H9 (cell line): ENCODE measurements around the gene KIF5C. TPM values are rescaled to one million over a fixed set of nuclear protein-coding genes. Genes with fewer than 3 reads are reported as not detected.

ENCODE experiments used
- DNase-seq: peaks from one replicate; pipeline ENCODE4 v3.0.0-alpha.2; 2017
- H2AFZ ChIP-seq: one replicate; pipeline ENCODE4 v1.6.1; 2013; ENCODE audit warnings: mild to moderate bottlenecking, low read length, control low read depth, moderate library complexity
- H2AK5ac ChIP-seq: 2 replicates; pipeline ENCODE4 v1.6.1; 2013; ENCODE audit warnings: low read length, control low read depth, mixed read lengths; ENCODE audit not compliant: insufficient read length
- H2BK120ac ChIP-seq: one replicate; pipeline ENCODE4 v1.6.1; 2013; ENCODE audit warnings: low read depth, mild to moderate bottlenecking, low read length, control low read depth, inconsistent platforms; ENCODE audit not compliant: poor library complexity, severe bottlenecking
- H2BK12ac ChIP-seq: 2 replicates; pipeline ENCODE4 v1.6.1; 2013; ENCODE audit warnings: low read length, control low read depth, mixed read lengths, low read depth; ENCODE audit not compliant: insufficient read length
- H2BK15ac ChIP-seq: 2 replicates; pipeline ENCODE4 v1.6.1; 2013; ENCODE audit warnings: low read depth, low read length, control low read depth
- H2BK20ac ChIP-seq: one replicate; pipeline ENCODE4 v1.6.1; 2013; ENCODE audit warnings: low read depth, mild to moderate bottlenecking, low read length, control low read depth, inconsistent platforms; ENCODE audit not compliant: poor library complexity, severe bottlenecking
- H2BK5ac ChIP-seq: 2 replicates; pipeline ENCODE4 v1.6.1; 2013; ENCODE audit warnings: low read length, control low read depth, mixed read lengths; ENCODE audit not compliant: insufficient read length
- H3K14ac ChIP-seq: 2 replicates; pipeline ENCODE4 v1.6.1; 2013; ENCODE audit warnings: low read length, control low read depth; ENCODE audit not compliant: insufficient read depth
- H3K18ac ChIP-seq: 2 replicates; pipeline ENCODE4 v1.6.1; 2013; ENCODE audit warnings: low read depth, mild to moderate bottlenecking, mixed read lengths, low read length, control low read depth; ENCODE audit not compliant: insufficient read length
- H3K23ac ChIP-seq: 2 replicates; pipeline ENCODE4 v1.6.1; 2013; ENCODE audit warnings: low read length, control low read depth, mixed read lengths, low read depth; ENCODE audit not compliant: insufficient read length
- H3K23me2 ChIP-seq: 2 replicates; pipeline ENCODE4 v1.6.1; 2013; ENCODE audit warnings: low read depth, mild to moderate bottlenecking, mixed read lengths, low read length, control low read depth; ENCODE audit not compliant: insufficient read length, poor library complexity, severe bottlenecking
- H3K27ac ChIP-seq: 2 replicates; pipeline ENCODE4 v1.5.1; 2013; ENCODE audit warnings: low read length, control low read depth, mixed read lengths, low read depth; ENCODE audit not compliant: insufficient read length
- H3K27me3 ChIP-seq: 2 replicates; pipeline ENCODE4 v1.6.1; 2013; ENCODE audit warnings: low read length, control low read depth, inconsistent platforms; ENCODE audit not compliant: insufficient read depth
- H3K4ac ChIP-seq: 2 replicates; pipeline ENCODE4 v1.6.1; 2013; ENCODE audit warnings: low read depth, mild to moderate bottlenecking, control low read depth, inconsistent platforms, low read length, moderate library complexity
- H3K4me1 ChIP-seq: 2 replicates; pipeline ENCODE4 v1.6.1; 2013; ENCODE audit warnings: low read length, control low read depth, inconsistent platforms; ENCODE audit not compliant: insufficient read depth
- H3K4me2 ChIP-seq: 2 replicates; pipeline ENCODE4 v1.6.1; 2013; ENCODE audit warnings: low read length, control low read depth, mixed read lengths; ENCODE audit not compliant: insufficient read length, insufficient read depth
- H3K56ac ChIP-seq: 2 replicates; pipeline ENCODE4 v1.6.1; 2013; ENCODE audit warnings: low read depth, mild to moderate bottlenecking, mixed read lengths, low read length, control low read depth; ENCODE audit not compliant: insufficient read length
- H3K79me1 ChIP-seq: 2 replicates; pipeline ENCODE4 v1.6.1; 2013; ENCODE audit warnings: low read depth, mild to moderate bottlenecking, moderate library complexity, low read length, control low read depth, inconsistent platforms; ENCODE audit not compliant: insufficient read depth, poor library complexity, severe bottlenecking
- H3K79me2 ChIP-seq: 2 replicates; pipeline ENCODE4 v1.6.1; 2013; ENCODE audit warnings: low read length, control low read depth, inconsistent platforms; ENCODE audit not compliant: insufficient read depth
- H3K9ac ChIP-seq: 2 replicates; pipeline ENCODE4 v1.6.1; 2013; ENCODE audit warnings: low read length, control low read depth, mixed read lengths; ENCODE audit not compliant: insufficient read length; ENCODE audit errors: extremely low read depth
- H3K9me3 ChIP-seq: one replicate; pipeline ENCODE4 v1.6.1; 2013; ENCODE audit warnings: low read depth, low read length, inconsistent platforms; ENCODE audit not compliant: control insufficient read depth
- H3T11ph ChIP-seq: one replicate; pipeline ENCODE4 v1.6.1; 2013; ENCODE audit warnings: mild to moderate bottlenecking, low read length, control low read depth, inconsistent platforms
- H4K20me1 ChIP-seq: one replicate; pipeline ENCODE4 v1.6.1; 2013; ENCODE audit not compliant: control insufficient read depth, insufficient read length, insufficient read depth
- H4K5ac ChIP-seq: 2 replicates; pipeline ENCODE4 v1.6.1; 2013; ENCODE audit warnings: low read depth, mild to moderate bottlenecking, mixed read lengths, low read length, control low read depth; ENCODE audit not compliant: insufficient read length
- H4K8ac ChIP-seq: replicated peaks from 2 replicates; pipeline ENCODE4 v1.6.1; 2013; ENCODE audit warnings: low read length, control low read depth, mixed read lengths, low read depth; ENCODE audit not compliant: insufficient read length
- H4K91ac ChIP-seq: 2 replicates; pipeline ENCODE4 v1.6.1; 2013; ENCODE audit warnings: low read depth, mild to moderate bottlenecking, moderate library complexity, mixed read lengths, low read length, control low read depth; ENCODE audit not compliant: insufficient read length
- H3K27ac Mint-ChIP-seq, 3 experiments: 2 replicates in 2 of 3; 3 replicates in 1 of 3; pipeline ENCODE4 v1.8.0; 2020 to 2021; ENCODE audit warnings: mixed read lengths in 3 of 3, mild to moderate bottlenecking in 1 of 3, moderate library complexity in 1 of 3
- H3K27me3 Mint-ChIP-seq: 2 replicates; pipeline ENCODE4 v1.8.0; 2021; ENCODE audit warnings: low read depth, mild to moderate bottlenecking, moderate library complexity, mixed read lengths
- H3K36me3 Mint-ChIP-seq, 3 experiments: 2 replicates in 2 of 3; 3 replicates in 1 of 3; pipeline ENCODE4 v1.8.0; 2020 to 2021; ENCODE audit warnings: low read depth in 3 of 3, mixed read lengths in 3 of 3; ENCODE audit not compliant: insufficient read depth in 1 of 3
- H3K4me1 Mint-ChIP-seq, 2 experiments: 2 replicates each; pipeline ENCODE4 v1.8.0; 2020; ENCODE audit warnings: mixed read lengths in 2 of 2
- H3K4me3 Mint-ChIP-seq, 2 experiments: 2 replicates in 1 of 2; 3 replicates in 1 of 2; pipeline ENCODE4 v1.8.0; 2020 to 2021; ENCODE audit warnings: mild to moderate bottlenecking in 2 of 2, mixed read lengths in 2 of 2, moderate library complexity in 1 of 2
- H3K9me3 Mint-ChIP-seq, 2 experiments: 2 replicates in 1 of 2; 3 replicates in 1 of 2; pipeline ENCODE4 v1.8.0; 2020; ENCODE audit warnings: mild to moderate bottlenecking in 2 of 2, mixed read lengths in 2 of 2, moderate library complexity in 1 of 2
- WGBS: extraction: QIAGEN DNeasy Blood & Tissue Kit; methylation state at CpG from one replicate; pipeline ENCODE4 v1.1.7; 2013; ENCODE audit warnings: missing lambda C conversion rate, low lambda C conversion rate, mixed read lengths; ENCODE audit not compliant: insufficient read length; ENCODE audit errors: extremely low coverage; 5-methylcytosine and 5-hydroxymethylcytosine counted together
- total RNA-seq: library from RNA; stranded (reverse); gene quantifications from 2 replicates; pipeline ENCODE4 v1.2.1, GENCODE V29; 2021
- TF ChIP-seq, protein P1 (sequence below): fragments of 200-600 bp; sonication (generic); conservative IDR thresholded peaks from 3 replicates; pipeline ENCODE4 v1.8.0; 2021; ENCODE audit warnings: antibody characterized with exemption, mild to moderate bottlenecking

KIF5C gene
- total RNA-seq, 1 experiment from 2014 or later, result 52.9 TPM

DNA sequence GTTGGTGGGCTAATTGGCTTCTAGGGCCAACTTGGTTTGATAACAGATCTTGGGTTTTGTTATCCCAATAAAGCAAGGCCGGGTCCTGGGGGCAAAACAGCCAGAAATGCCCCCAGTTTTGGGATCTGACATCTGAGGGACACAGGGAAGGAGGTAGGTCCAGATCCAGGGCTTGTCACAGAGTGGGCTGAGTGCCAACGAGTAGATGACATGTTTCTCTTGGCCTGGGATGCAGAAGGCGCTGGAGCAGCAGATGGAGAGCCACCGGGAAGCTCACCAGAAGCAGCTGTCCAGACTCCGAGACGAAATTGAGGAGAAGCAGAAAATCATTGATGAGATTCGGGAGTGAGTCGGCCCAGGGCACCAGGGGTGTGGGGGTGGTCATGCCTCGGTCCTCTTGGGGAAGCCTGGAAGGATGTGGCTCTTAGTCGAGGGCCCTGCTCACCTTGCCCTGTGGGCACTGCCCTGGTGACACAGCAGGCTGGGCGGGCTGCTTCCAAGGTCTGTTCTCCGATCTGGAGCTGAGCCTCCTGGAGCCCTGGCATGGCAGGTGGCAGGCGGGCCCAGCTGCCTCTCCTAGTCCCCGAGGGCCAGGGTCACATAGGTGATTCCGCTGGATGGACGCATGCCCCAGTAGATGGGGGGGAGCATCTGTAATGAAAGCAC is 123.3 kb downstream of the KIF5C start:
- no peak overlapping the region for H3K23ac ChIP-seq
- H3K56ac ChIP-seq, result no peak overlapping the region
- no peak overlapping the region for H3K9ac ChIP-seq
- H4K91ac ChIP-seq, result no peak overlapping the region
- WGBS, result no CpG with 5 or more reads among the region's 16 CpGs
- H3K79me1 ChIP-seq, result no peaks in the 10 kb centered on the region
- no peak overlapping the region for H3K4ac ChIP-seq
- H3K4me1 ChIP-seq, result peaks cover 16% of the 10 kb centered on the region
- H3K79me2 ChIP-seq, result no peaks in the 10 kb centered on the region
- no peak overlapping the region for H3K4me2 ChIP-seq
- Mint-ChIP-seq H3K36me3 (peaks cover 53 to 70% (median 58%) of the 10 kb centered on the region in 3 experiments), H3K4me1 (peaks cover 49 to 50% of the 10 kb centered on the region in 2 experiments), H3K9me3 (peaks cover 6 to 20% of the 10 kb centered on the region in 2 experiments), H3K27me3 (no peaks in the 10 kb centered on the region), H3K4me3 (no peak overlapping the region; a peak in 1 of 5 replicates), H3K27ac (peak overlapping the region in 1 of 3 experiments; percentile 80; a peak in 3 of 7 replicates)
- H2BK120ac ChIP-seq, result no peak overlapping the region
- H4K8ac ChIP-seq, result no peak overlapping the region
- no peak overlapping the region for H2BK12ac ChIP-seq
- H2BK20ac ChIP-seq, result no peak overlapping the region
- H3K14ac ChIP-seq, result no peak overlapping the region
- H4K5ac ChIP-seq, result no peak overlapping the region
- H2BK5ac ChIP-seq, result no peak overlapping the region
- no peak overlapping the region for H3K18ac ChIP-seq
- no peak overlapping the region for H3T11ph ChIP-seq
- no peaks in the 10 kb centered on the region for H4K20me1 ChIP-seq
- H2AK5ac ChIP-seq, result no peak overlapping the region
- H3K27me3 ChIP-seq, result no peaks in the 10 kb centered on the region
- TF ChIP-seq, protein P1, sequence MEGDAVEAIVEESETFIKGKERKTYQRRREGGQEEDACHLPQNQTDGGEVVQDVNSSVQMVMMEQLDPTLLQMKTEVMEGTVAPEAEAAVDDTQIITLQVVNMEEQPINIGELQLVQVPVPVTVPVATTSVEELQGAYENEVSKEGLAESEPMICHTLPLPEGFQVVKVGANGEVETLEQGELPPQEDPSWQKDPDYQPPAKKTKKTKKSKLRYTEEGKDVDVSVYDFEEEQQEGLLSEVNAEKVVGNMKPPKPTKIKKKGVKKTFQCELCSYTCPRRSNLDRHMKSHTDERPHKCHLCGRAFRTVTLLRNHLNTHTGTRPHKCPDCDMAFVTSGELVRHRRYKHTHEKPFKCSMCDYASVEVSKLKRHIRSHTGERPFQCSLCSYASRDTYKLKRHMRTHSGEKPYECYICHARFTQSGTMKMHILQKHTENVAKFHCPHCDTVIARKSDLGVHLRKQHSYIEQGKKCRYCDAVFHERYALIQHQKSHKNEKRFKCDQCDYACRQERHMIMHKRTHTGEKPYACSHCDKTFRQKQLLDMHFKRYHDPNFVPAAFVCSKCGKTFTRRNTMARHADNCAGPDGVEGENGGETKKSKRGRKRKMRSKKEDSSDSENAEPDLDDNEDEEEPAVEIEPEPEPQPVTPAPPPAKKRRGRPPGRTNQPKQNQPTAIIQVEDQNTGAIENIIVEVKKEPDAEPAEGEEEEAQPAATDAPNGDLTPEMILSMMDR, result no peak
- H2BK15ac ChIP-seq, result no peak overlapping the region
- H2AFZ ChIP-seq, result no peak overlapping the region
- peaks cover 3% of the 10 kb centered on the region for H3K23me2 ChIP-seq
- no peak overlapping the region for H3K27ac ChIP-seq
- no peak for DNase-seq
- H3K9me3 ChIP-seq, result peaks cover 11% of the 10 kb centered on the region
